SU-DHL-6 (cell line): Measurements from ENCODE around the gene RAD51B.

ENCODE experiments used
- CTCF ChIP-seq: fragments of 200-600 bp; sonication (generic); IDR thresholded peaks from one replicate; pipeline ENCODE4 v1.5.1; 2017; ENCODE audit warnings: antibody characterized with exemption, mild to moderate bottlenecking, low read length, moderate library complexity; ENCODE audit not compliant: insufficient read depth, poor library complexity, severe bottlenecking
- EZH2phosphoT487 ChIP-seq: fragments of 200-600 bp; sonication (generic), shearing (Covaris generic); conservative IDR thresholded peaks from 2 replicates; pipeline ENCODE4 v1.6.1; 2018; ENCODE audit warnings: mild to moderate bottlenecking, antibody characterized with exemption, low read length, moderate library complexity, mixed read lengths

- TF ChIP-seq CTCF (no peak), EZH2phosphoT487 (no peak)
These were observed 168.0 kb downstream of the RAD51B start for GRCh38 chr14:67987606-67988005.
